Heart left ventricle (tissue), 13 donors: ENCODE measurements around the gene EVL.

Experiments used
- POLR2A ChIP-seq, 2 donors: fragments of 450-650 bp; IDR thresholded peaks; one replicate each; pipeline ENCODE4 v1.6.1; 2017; ENCODE audit warnings: antibody characterized with exemption in 2 of 2, mild to moderate bottlenecking in 2 of 2, moderate library complexity in 2 of 2
- TF ChIP-seq, protein P1 (sequence below), 12 donors: fragments of 200-600 bp; sonication (generic) in 4 of 12; IDR thresholded peaks; one replicate each; pipeline versions ENCODE4 v1.5.0 to v1.8.0; 2018 to 2022; ENCODE audit warnings: antibody characterized with exemption in 12 of 12, mild to moderate bottlenecking in 5 of 12
- donor health status: ischemic (EF 13 %, LVEDD 7.1; RV severe dilation, severe dysfunction).
- donor health status: DM: no; HTN: yes; CAD: no.
- donor health status: DM: no; HTN: no; CAD: no.
- donor health status: ischemic (EF 25% LVEDD 6.9; RV normal size, moderate dysfunction).
- donor health status: ischemic (EF 25% LVEDD 5.7; RV mildly dilated, moderate dysfunction).
- donor health status: ischemic (EF 35%, LVEDD 5.7; RV mildly dilated, moderate dysfunction).
- donor health status: nonischemic (EF 11% LVEDD 7.7; RV severe dilation, severe dysfunction).
- donor health status: DM: yes; HTN: yes; CAD: no.
- donor health status: PGD.
- donor health status: ischemic (EF 29% LVEDD 5.4; RV normal size, mild dysfunction).
- donor health status: nonischemic (EF 23%, LVEDD 6.1; RV moderate dilation, normal function).

GRCh38 chr14:100126401-100126800 lies 61.2 kb downstream of the EVL start:
- TF ChIP-seq, protein P1, sequence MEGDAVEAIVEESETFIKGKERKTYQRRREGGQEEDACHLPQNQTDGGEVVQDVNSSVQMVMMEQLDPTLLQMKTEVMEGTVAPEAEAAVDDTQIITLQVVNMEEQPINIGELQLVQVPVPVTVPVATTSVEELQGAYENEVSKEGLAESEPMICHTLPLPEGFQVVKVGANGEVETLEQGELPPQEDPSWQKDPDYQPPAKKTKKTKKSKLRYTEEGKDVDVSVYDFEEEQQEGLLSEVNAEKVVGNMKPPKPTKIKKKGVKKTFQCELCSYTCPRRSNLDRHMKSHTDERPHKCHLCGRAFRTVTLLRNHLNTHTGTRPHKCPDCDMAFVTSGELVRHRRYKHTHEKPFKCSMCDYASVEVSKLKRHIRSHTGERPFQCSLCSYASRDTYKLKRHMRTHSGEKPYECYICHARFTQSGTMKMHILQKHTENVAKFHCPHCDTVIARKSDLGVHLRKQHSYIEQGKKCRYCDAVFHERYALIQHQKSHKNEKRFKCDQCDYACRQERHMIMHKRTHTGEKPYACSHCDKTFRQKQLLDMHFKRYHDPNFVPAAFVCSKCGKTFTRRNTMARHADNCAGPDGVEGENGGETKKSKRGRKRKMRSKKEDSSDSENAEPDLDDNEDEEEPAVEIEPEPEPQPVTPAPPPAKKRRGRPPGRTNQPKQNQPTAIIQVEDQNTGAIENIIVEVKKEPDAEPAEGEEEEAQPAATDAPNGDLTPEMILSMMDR (IDR thresholded peaks at IDR 0.05), result no peak
- no peak for TF ChIP-seq POLR2A (IDR thresholded peaks at IDR 0.05)
